CD4-positive, alpha-beta T cell treated with Interleukin-21 for 1 hour (primary cell): ENCODE results near the gene WDR46.
A peak's percentile ranks its signal among the peaks of the same experiment; 100 is the strongest.
"Not testable (repeated sequence)": the region's sequence is repeated elsewhere in the genome, so short reads cannot be mapped to it uniquely, and the experiment has no call there.

Experiments
- DNase-seq: peaks from one replicate; pipeline ENCODE4 v3.0.0-alpha.2; 2020

The WDR46 gene

DNA sequence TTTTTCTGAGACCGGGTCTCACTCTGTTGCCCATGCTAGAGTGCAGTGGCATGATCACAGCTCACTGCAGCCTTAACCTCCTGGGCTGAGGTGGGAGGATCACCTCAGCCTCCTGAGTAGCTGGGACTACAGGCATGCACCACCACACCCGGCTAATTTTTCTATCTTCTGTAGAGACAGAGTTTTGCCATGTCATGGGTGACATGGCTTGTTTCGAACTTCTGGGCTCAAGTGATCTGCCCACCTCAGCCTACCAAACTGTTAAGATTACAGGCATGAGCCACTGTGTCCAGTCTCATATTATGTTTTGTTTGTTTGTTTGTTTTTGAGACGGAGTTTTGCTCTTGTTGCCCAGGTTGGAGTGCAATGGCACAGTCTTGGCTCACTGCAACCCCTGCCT is 3.8 kb downstream of the WDR46 start:
- DNase-seq = not testable (repeated sequence)

DNA sequence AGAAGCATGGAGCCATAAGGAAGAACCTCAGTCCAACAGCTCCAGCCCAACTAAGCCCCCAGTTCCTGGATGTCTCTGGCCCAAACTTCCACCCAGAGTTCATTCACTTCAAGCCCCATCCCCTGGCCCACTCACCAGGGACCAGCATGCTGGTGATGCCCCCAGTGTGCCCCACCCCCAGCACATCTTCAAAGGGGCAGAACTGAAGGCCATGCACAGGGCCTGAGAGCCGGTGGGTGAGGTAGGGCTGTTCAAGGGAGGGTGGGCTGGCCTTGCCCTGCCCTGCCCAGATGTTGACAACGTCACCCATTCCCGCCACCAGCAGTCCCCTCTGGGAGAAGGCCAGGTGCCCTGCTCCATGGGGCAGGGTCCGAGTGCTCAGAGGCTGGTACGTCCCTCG is 8.5 kb downstream of the WDR46 start:
- DNase-seq = no peak

DNA sequence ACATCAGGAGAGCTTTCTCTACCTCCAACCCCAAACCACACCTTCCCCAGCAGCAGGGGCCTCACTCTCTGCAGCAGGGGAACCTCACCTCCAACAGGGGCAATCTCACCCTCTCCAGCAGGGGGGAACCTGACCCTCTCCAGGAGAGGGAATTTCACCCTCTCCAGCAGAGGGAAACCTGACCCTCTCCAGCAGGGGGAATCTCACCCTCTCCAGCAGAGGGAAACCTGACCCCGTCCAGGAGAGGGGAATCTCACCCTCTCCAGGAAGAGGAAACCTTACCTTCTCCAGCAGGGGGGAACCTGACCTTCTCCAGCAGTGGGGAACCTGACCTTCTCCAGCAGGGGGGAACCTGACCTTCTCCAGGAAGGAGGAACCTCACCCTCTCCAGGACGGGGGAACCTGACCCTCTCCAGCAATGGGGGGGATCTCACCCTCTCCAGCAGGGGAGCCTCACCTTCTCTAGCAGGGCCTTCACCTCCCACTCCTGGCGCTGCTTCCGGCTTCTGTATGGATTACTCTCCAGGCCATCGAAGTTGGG is 9.0 kb downstream of the WDR46 start:
- no peak for DNase-seq

DNA sequence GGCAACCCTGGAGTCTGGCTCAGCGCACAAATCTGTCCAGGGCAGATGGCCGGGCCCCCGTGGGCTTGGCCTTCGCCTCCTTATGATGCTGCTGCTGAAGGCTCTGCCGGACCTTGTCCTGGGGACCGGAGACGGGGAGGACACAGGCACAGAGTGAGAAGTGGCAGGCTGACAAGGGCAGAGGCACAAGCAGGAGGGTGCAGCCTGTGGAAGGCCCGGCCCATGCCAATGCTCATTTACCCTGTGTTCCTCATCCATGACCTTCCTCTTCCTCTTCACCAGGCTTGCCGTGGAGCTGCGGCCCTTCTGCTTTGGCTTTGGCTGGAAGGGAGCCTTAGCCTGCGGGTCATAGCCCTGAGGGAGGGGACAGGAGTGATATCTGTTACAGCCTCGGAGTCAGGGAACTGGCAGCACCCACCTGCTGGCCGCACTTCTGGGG is 9.8 kb downstream of the WDR46 start:
- DNase-seq = no peak

DNA sequence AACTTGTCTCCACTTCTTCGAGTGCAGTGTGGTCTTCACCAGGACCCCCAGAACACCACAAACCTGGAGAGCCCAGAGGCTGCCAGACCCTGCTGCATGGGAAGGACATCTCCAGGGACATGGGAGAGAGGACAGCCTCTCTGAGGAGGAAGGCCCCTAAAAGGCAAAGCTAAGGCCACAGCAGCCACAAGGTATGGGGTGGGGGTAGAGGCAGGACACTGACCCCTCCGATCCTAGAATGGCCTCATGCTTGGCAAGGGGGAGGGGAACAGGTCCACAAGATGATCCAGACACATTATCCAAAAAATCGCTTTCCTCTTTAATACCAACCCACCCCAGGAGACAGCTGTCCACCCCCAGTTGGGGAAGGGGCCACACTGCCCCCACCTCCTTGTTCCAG is 10.2 kb downstream of the WDR46 start:
- DNase-seq = no peak

DNA sequence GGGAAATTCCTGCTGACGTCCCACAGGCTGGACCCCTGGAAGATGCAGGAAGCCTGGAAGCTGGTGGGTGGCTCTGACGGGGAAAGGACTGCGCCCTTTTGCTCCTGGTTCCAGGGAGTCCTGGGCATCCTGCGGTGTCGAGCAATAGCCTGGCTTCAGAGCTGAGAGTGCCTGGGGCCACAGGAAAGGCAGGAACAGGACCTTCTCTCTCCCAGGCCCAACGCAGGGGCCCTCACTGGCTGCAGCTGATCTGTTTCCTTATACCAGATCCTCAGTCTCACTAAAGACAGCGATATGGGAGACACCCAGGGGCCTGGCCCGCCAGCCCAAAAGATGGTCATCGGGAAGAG is 10.7 kb downstream of the WDR46 start:
- DNase-seq = no peak

DNA sequence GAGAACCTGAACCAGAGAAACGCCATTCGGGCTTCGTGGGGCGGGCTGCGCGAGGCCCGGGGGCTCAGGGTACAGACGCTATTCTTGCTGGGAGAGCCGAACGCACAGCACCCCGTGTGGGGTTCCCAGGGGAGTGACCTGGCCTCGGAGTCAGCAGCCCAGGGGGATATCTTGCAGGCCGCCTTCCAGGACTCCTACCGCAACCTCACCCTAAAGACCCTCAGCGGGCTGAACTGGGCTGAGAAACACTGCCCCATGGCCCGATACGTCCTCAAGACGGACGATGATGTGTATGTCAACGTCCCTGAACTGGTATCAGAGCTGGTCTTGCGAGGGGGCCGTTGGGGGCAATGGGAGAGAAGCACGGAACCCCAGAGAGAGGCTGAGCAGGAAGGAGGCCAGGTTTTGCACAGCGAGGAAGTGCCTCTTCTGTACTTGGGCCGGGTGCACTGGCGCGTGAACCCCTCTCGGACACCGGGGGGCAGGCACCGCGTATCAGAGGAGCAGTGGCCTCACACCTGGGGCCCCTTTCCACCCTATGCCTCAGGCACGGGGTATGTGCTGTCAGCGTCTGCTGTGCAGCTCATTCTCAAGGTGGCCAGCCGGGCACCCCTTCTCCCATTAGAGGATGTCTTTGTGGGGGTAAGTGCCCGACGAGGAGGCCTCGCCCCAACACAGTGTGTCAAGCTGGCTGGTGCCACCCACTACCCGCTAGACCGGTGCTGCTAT is 11.2 kb downstream of the WDR46 start:
- peak; percentile 41 for DNase-seq

DNA sequence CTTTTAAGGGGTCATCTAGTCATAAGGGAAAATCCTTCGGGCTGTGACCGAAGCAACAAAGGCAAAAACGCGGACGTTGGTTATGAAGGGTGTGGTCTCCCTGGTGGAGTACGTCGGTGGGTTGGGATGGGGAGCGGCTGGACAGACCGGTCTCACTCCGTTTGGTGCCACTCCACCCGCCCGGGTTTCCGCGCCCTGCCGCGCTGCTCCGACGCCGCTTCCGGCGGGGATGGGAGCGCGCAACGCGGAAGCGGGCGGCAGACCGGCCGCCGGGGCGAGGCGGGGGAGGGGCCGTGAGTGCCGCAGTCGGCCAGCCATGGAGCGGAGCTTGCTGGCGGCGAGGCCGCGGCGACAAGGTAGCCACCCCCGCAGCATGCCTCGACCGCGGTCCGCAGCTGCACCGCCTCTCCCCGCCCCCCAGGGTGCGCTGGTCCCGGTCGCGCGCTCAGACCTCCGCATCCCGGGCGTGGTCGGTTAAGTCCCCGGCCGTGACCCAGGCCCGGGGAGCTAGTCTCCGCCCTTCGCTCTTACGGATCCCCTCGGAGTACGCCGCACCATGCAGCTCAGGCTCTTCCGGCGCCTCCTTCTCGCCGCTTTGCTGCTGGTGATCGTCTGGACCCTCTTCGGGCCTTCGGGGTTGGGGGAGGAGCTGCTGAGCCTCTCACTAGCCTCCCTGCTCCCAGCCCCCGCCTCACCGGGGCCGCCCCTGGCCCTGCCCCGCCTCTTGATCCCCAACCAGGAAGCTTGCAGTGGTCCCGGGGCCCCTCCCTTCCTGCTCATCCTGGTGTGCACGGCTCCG is 12.0 kb downstream of the WDR46 start, which contains the start of gene B3GALT4:
Gene B3GALT4 (plus strand): TSS at position 260 of the 799 bp plus-strand sequence. CDS start 297 bp downstream, at position 557.
- peak; percentile 77 for DNase-seq

DNA sequence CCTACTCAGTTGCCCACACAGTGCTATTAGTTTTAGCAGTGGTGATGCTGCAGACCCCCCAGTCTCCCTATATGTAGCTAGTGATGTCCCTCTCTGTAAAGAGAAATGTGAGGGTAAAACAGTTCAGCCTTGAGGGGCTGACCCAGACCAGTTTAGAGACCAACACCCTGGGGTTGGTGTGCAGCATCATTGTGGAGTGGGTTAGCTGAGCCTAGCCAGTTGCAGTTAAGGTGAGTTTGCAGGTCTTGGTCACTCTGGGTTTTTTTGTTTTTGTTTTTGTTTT is 12.5 kb downstream of the WDR46 start:
- no peak for DNase-seq

DNA sequence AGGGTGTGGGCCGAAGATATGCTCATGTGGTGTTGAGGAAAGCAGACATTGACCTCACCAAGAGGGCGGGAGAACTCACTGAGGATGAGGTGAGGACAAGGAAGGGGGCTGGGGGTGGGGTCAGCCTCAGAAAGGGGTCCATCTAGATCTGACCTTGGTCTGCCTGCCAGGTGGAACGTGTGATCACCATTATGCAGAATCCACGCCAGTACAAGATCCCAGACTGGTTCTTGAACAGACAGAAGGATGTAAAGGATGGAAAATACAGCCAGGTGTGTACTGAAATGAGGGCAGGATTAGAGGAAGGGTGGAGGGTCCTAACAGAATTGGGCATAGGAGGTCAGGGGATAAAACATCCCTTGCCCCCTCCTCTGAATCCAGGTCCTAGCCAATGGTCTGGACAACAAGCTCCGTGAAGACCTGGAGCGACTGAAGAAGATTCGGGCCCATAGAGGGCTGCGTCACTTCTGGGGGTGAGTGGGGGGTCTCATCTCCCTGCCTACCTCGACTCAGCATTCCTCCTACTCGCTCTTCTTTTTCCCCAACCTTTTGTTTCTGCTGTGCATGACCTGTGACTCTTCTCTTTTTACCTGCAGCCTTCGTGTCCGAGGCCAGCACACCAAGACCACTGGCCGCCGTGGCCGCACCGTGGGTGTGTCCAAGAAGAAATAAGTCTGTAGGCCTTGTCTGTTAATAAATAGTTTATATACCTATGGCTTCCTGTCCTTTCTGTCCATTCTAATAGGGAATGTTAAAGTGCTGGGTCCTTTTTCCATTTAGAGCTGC is 13.1 kb downstream of the WDR46 start:
- not testable (repeated sequence) for DNase-seq

DNA sequence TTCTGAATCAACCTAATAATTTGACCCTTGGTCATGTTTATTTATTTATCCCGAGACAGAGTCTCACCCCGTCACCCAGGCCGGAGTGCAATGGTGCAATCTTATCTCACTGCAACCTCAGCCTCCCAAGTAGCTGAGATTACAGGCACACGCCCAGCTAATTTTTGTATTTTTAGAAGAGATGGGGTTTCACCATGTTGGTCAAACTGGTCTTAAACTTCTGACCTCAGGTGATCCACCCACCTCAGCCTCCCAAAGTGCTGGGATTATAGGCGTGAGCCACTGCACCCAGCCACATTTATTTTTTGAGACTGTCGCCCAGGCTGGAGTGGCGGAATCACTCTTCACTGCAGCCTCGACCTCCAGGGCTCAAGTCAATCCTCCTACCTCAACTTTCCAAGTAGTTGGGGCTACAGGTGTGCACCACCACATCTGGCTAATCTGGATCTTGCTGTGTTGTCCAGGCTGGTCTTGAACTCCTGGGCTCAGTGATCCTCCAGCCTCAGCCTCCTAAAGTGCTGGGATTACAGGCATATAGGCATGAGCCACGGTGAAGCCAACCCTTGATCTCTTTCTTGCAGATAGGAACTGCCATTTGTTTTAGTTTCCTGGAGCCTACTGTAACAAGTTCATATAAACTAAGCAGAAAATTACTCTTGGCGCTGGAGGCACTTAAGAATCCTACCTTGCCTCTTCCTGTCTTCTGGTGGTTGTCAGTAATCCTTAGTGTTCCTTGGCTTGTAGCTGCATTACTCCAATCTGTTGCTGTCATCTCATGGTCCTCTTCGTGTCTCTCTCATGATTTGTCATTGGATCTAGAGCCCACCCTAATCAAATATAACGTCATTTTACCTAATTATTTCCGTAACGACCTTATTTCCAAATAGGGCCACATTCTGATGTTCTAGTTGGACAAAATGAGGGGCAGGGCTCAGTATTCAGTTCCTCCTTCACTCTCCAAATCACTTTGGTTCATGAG is 14.8 kb downstream of the WDR46 start:
- no peak for DNase-seq

DNA sequence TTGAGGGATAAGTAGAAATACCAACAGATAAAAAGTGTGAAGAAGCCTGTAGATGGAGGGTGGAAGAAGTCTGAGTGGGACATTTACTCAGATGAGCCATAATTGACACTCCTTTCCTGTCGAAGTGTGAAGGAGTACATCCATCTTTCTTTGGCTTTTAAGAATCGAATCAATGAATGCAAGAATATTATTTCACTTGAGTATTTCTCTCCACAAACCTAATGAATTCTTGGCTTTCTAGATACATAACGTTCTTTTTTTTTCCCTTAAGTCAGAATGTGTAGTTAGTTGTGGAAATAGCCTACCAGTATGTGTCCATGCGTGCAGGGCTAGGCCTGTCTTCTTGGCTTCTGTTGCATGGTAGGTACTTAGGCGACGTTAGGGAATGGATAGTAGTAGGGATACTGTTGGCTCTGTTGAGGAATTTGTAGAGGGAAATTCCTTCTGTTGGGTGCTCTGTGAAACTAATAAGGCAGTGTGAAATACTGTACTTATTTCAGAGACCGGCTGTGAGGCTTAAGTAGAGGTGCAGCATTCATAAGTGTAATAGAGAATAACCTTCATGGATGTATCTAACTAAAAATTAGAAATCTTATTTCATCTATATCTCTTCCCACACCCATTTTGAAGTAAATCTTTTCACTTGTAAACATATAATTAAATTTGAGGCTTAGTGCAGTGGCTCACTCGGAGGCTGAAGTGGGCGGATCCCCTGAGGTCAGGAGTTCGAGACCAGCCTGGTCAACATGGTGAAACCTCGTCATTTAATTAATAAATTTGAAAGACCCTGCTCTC is 15.7 kb downstream of the WDR46 start:
- no peak for DNase-seq

DNA sequence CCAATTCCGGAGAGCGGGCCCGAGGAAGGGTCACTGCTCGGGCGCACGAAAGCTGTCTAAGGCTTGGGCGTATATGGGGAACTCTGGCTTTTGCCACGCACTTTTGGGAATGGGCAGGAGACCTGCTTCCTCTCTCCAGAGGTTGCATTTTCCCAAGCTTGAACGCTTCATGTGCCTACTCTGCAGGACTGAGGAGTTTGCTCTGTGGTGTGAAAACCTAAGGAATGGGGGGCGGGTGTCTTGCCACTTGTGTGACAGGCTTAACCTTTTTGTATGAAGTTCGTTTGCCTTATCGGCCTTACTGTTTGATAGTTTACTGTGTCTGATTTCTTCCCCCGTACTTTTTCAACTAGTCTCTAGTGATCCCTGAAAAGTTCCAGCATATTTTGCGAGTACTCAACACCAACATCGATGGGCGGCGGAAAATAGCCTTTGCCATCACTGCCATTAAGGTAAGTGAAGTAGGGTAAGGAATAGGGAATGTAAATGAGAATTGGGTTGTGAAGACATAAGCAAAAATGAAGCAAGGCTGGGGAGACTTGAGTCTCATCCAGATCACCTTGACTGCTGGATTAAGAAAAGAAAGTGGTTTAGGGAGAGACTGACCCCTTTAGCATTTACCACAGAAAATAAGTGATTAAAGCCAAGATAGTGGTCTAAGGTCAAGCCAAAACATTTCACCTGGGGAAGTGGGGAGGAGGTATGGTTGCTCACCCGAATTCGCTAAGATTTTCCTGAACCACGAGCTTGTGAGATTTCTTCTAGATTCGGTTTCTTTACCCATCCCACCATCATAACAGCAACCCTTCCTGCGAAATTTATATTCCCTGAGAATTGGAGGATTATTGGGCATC is 16.5 kb downstream of the WDR46 start:
- DNase-seq = no peak

DNA sequence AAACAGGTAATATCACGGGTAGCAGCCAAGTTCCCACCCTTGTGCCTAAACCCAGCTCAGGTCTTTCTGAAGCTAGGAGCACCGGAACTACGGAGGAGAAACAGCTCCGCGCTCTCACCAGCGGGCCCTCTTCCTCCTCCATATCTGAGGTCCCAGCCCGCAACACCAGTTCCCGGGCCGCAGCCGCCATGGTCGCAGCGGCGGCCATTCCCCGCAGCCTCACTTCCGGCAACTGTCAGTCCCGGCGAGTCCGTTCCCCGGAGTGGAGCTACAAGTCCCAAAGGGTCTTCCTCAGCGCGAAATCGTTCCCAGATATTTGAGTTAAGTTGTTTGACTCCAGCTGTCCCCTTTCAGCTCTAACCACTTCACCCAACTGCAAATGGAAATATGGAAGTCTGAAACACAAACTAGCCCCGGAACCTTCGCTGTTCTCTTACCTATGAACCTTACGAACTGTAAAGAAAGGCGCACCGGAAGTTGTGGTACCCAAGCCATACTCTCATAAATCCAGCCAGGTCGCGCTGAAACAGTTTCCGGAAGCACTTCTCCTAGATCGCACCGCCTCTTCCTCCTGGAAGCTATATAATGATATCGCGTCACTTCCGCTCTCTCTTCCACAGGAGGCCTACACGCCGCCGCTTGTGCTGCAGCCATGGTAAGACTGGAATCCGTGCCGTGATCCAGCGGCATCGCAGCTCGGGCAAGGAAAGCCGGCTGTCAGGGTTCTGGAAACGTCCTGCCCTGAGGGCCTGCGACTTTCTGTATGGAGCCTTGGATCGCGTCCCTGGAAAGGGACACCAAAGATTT is 17.4 kb downstream of the WDR46 start, which contains the start of the genes RPS18 and VPS52:
Gene RPS18 (plus strand): TSS at position 608 of the 807 bp plus-strand sequence. CDS start 45 bp downstream, at position 653.
Gene VPS52 (minus strand): TSS at position 409 of the 807 bp plus-strand sequence. CDS start 201 bp downstream, at position 208.
- DNase-seq = peak; percentile 97

DNA sequence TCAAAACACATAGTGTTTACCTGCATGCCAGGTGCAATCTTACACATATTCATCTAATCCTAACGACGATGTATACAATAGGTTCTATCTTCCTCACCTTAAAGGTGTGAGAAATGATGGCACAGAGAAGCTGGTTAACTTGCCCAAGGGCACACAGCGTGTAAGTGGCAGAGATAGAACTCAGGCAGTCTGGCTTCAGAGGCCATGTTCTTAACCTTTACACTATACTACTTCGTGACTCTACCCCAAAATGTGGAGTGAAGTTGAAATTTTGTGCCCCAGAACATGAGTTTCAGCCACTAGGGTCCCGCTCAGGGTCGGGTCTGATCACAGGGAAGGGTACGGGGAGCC is 17.9 kb downstream of the WDR46 start:
- DNase-seq = no peak

DNA sequence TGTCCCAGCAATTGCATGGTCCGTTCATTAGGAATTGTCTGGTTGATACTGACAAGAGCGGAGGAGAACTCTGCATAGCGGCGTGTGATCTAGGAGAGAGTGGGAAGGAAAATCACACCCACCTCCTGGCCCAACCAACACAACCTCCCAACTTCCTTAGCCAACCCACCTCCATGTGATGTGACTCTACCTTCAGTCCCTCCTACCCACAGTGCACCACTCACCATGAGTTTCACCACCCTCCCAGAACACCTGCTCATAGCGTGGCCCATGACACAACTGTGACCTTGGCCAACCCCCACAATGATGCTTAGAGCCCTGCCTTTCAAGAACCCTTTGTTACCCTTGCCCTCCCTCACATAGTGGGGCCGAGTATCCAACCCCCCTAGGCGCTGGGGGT is 25.0 kb downstream of the WDR46 start:
- no peak for DNase-seq

DNA sequence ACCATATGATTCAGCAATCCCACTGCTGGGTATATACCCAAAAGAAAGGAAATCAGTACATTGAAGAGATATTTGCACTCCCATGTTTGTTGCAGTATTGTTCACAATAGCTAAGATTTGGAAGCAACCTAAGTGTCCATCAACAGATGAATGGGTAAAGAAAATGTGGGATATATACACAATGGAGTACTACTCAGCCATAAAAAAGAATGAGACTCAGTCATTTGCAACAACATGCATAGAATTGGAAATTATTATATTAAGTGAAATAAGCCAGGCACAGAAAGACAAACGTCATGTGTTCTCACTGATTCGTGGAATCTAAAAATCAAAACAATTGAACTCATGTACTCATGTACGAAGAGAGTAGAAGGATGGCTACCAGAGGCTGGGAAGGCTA is 26.5 kb downstream of the WDR46 start:
- DNase-seq = not testable (repeated sequence)

DNA sequence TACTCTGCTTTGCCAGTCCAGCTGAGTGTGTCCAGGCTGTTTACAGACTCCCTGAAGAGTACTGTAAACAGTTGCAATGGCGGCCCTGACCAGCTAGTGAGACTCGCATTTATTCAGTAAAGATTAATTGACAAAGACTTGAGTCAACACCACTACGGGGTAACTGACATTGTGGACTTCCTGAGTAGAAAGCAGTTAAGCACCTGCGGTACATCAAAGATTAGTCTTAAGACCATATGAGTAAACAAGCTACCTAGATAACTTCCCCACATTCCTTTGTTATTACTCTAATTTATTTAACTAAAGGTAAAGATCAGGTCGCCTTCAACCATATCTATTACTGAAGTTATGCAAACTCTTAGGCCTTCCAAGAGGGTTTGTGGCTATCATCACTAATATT is 30.0 kb downstream of the WDR46 start:
- no peak for DNase-seq

DNA sequence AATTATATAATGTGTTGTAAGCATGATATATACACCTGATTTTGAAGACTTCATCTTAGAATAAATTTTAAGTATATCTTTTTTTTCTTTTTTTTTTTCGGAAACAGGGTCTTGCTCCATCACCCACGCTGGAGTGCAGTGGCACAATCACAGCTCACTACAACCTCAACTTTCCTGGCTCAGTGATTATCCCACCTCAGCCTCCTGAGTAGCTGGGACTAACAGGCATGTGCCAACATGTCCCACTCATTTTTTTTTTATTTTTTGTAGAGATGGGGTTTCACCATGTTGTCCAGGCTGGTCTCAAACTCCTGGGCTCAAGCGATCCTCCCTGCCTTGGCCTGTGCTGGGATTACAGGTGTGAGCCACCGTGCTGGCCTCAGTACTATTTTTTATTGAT is 34.4 kb downstream of the WDR46 start:
- no peak for DNase-seq
